CD8-positive, alpha-beta memory T cell (primary cell): Measurements from ENCODE around the gene DNER. TPM values are rescaled to one million over a fixed set of nuclear protein-coding genes. Genes with fewer than 3 reads are reported as not detected.
"Not testable (repeated sequence)": the region's sequence is repeated elsewhere in the genome, so short reads cannot be mapped to it uniquely, and the experiment has no call there.

Source experiments
- CTCF ChIA-PET: fragments of 350-600 bp; sonication (Branson Sonifier 250); formaldehyde crosslinking; loops from one replicate; lab custom pipeline; 2021; ENCODE audit warnings: antibody characterized with exemption; lab: Charles Lee
- POLR2A ChIA-PET: fragments of 350-600 bp; sonication (Branson Sonifier 250); formaldehyde crosslinking; loops from one replicate; lab custom pipeline; 2021; ENCODE audit warnings: antibody characterized with exemption; lab: Charles Lee
- DNase-seq, 5 donors: peaks; one replicate each; pipeline versions ENCODE4 v3.0.0 to v3.0.0-alpha.2; 2020 to 2022; ENCODE audit warnings: mixed read lengths in 1 of 5
- H3K27ac ChIP-seq: one replicate; pipeline ENCODE4 v1.7.0; 2013; ENCODE audit warnings: low read depth, mild to moderate bottlenecking, low read length, moderate library complexity
- H3K27me3 ChIP-seq: 2 replicates; pipeline ENCODE4 v1.7.0; 2013; ENCODE audit warnings: low read length, mild to moderate bottlenecking; ENCODE audit not compliant: insufficient read depth, poor library complexity, severe bottlenecking
- H3K36me3 ChIP-seq: 2 replicates; pipeline ENCODE4 v1.7.0; 2013; ENCODE audit warnings: mild to moderate bottlenecking, low read length, moderate library complexity; ENCODE audit not compliant: insufficient read depth
- H3K4me1 ChIP-seq: 2 replicates; pipeline ENCODE4 v1.7.0; 2013; ENCODE audit warnings: mild to moderate bottlenecking, low read length, moderate library complexity; ENCODE audit not compliant: insufficient read depth
- H3K4me3 ChIP-seq: 2 replicates; pipeline ENCODE4 v1.7.0; 2013; ENCODE audit warnings: mild to moderate bottlenecking, low read length
- H3K9me3 ChIP-seq: 2 replicates; pipeline ENCODE4 v1.7.0; 2013; ENCODE audit warnings: mild to moderate bottlenecking, low read length
- H3K27ac Mint-ChIP-seq, 8 donors: one replicate each; pipeline ENCODE4 v1.8.0; 2020 to 2021; ENCODE audit warnings: mixed read lengths in 8 of 8, mild to moderate bottlenecking in 6 of 8, inconsistent platforms in 3 of 8, moderate library complexity in 3 of 8
- H3K27me3 Mint-ChIP-seq, 2 donors: one replicate each; pipeline ENCODE4 v1.8.0; 2020 to 2021; ENCODE audit warnings: mixed read lengths in 2 of 2, mild to moderate bottlenecking in 1 of 2, moderate library complexity in 1 of 2
- H3K36me3 Mint-ChIP-seq, 3 donors: one replicate each; pipeline ENCODE4 v1.8.0; 2020 to 2021; ENCODE audit warnings: mixed read lengths in 3 of 3, inconsistent platforms in 1 of 3, mild to moderate bottlenecking in 1 of 3
- H3K4me1 Mint-ChIP-seq, 3 donors: one replicate each; pipeline ENCODE4 v1.8.0; 2020 to 2021; ENCODE audit warnings: mixed read lengths in 3 of 3, inconsistent platforms in 1 of 3, mild to moderate bottlenecking in 1 of 3
- H3K4me3 Mint-ChIP-seq, 7 donors: one replicate each; pipeline ENCODE4 v1.8.0; 2020 to 2021; ENCODE audit warnings: mixed read lengths in 7 of 7, mild to moderate bottlenecking in 6 of 7, moderate library complexity in 4 of 7, inconsistent platforms in 2 of 7
- H3K9me3 Mint-ChIP-seq, 5 donors: one replicate each; pipeline ENCODE4 v1.8.0; 2020 to 2022; ENCODE audit warnings: mixed read lengths in 5 of 5, mild to moderate bottlenecking in 3 of 5, moderate library complexity in 2 of 5, inconsistent platforms in 1 of 5
- polyA plus RNA-seq: library from polyadenylated mRNA; unstranded; fragments of 300-500 nt; fragmentation: Illumina TruSeq; gene quantifications from one replicate; pipeline ENCODE4 v1.2.3, GENCODE V29; 2021
- total RNA-seq, 2 experiments: library from RNA; stranded (reverse); gene quantifications; one replicate each; pipeline ENCODE4 v1.2.3, GENCODE V29; 2021

Gene DNER
- total and polyA plus RNA-seq, 3 experiments from 2014 or later: not detected

- H3K9me3 Mint-ChIP-seq, POLR2A ChIA-PET, H3K36me3 Mint-ChIP-seq, H3K27me3 Mint-ChIP-seq, H3K27me3 ChIP-seq, H3K27ac ChIP-seq, H3K4me1 Mint-ChIP-seq, H3K4me3 ChIP-seq, H3K27ac Mint-ChIP-seq, H3K4me3 Mint-ChIP-seq, CTCF ChIA-PET, H3K9me3 ChIP-seq, DNase-seq, H3K4me1 ChIP-seq, H3K36me3 ChIP-seq: not testable (repeated sequence)
Measured at GRCh38 chr2:229339171-229339570, 375.2 kb downstream of the DNER start.

GRCh38 chr2:229335877-229336346 lies 378.4 kb downstream of the DNER start:
- H3K27me3 ChIP-seq: no peaks in the 10 kb centered on the region
- H3K36me3 ChIP-seq: no peaks in the 10 kb centered on the region
- ChIA-PET CTCF (no interaction called here), POLR2A (no interaction called here)
- H3K9me3 ChIP-seq: no peaks in the 10 kb centered on the region
- peaks cover 0 to 3% of the 10 kb centered on the region in 2 donors for H3K27me3 Mint-ChIP-seq
- no peaks in the 10 kb centered on the region for H3K36me3 Mint-ChIP-seq
- H3K27ac ChIP-seq: no peak overlapping the region
- H3K27ac Mint-ChIP-seq: no peak overlapping the region
- DNase-seq: no peak
- H3K4me1 Mint-ChIP-seq: no peaks in the 10 kb centered on the region
- H3K4me3 Mint-ChIP-seq: no peak overlapping the region
- H3K9me3 Mint-ChIP-seq: peaks cover 0 to 4% (median 3%) of the 10 kb centered on the region in 5 donors
- H3K4me3 ChIP-seq: no peak overlapping the region
- H3K4me1 ChIP-seq: no peaks in the 10 kb centered on the region

- Histone ChIP-seq H3K4me3 (no peak overlapping the region), H3K27ac (no peak overlapping the region), H3K9me3 (no peaks in the 10 kb centered on the region), H3K36me3 (no peaks in the 10 kb centered on the region), H3K27me3 (no peaks in the 10 kb centered on the region), H3K4me1 (no peaks in the 10 kb centered on the region)
- Mint-ChIP-seq H3K4me1 (no peaks in the 10 kb centered on the region), H3K36me3 (no peaks in the 10 kb centered on the region), H3K4me3 (no peak overlapping the region), H3K9me3 (peaks cover 0 to 4% (median 3%) of the 10 kb centered on the region in 5 donors), H3K27ac (no peak overlapping the region), H3K27me3 (peaks cover 0 to 3% of the 10 kb centered on the region in 2 donors)
- POLR2A ChIA-PET: no interaction called here
- CTCF ChIA-PET: no interaction called here
- DNase-seq: no peak
Measured at GRCh38 chr2:229335330-229335729, 379.0 kb downstream of the DNER start.

DNA sequence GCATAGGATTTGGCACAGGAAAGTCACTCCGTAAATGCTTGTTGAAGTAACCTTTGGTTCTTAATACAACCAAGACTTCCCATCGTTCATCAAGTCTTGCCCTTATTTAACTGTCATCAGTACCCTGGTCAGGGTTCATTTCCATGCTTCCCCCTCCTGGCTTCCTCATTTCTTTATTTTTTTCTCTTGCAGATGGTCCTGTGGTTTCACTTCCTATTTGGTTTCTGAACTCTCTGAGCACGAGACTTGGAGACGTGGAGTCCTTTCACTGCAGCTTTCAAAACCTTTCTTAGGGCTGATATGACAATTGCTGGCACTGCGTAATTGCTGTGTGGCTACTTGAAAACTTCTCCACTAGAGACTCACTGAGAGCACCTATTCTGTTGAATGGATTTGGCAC lies 383.4 kb downstream of the DNER start:
- POLR2A ChIA-PET: no interaction called here
- no peak overlapping the region for H3K27ac ChIP-seq
- H3K36me3 ChIP-seq: no peaks in the 10 kb centered on the region
- H3K4me1 Mint-ChIP-seq: no peaks in the 10 kb centered on the region
- no peaks in the 10 kb centered on the region for H3K27me3 ChIP-seq
- no peaks in the 10 kb centered on the region for H3K9me3 ChIP-seq
- no peak overlapping the region for H3K4me3 Mint-ChIP-seq
- H3K4me3 ChIP-seq: no peak overlapping the region
- peaks cover 0 to 3% (median 2%) of the 10 kb centered on the region in 5 donors for H3K9me3 Mint-ChIP-seq
- H3K27ac Mint-ChIP-seq: no peak overlapping the region
- H3K4me1 ChIP-seq: no peaks in the 10 kb centered on the region
- CTCF ChIA-PET: no interaction called here
- no peak for DNase-seq
- no peaks in the 10 kb centered on the region for H3K36me3 Mint-ChIP-seq
- peaks cover 0 to 2% of the 10 kb centered on the region in 2 donors for H3K27me3 Mint-ChIP-seq

- H3K27me3 Mint-ChIP-seq: no peaks in the 10 kb centered on the region
- Histone ChIP-seq H3K4me1 (no peaks in the 10 kb centered on the region), H3K27ac (no peak overlapping the region), H3K4me3 (no peak overlapping the region), H3K9me3 (no peaks in the 10 kb centered on the region), H3K36me3 (no peaks in the 10 kb centered on the region), H3K27me3 (no peaks in the 10 kb centered on the region)
- DNase-seq: no peak
- H3K36me3 Mint-ChIP-seq: no peaks in the 10 kb centered on the region
- CTCF ChIA-PET: no interaction called here
- H3K4me3 Mint-ChIP-seq: no peak overlapping the region
- no peak overlapping the region for H3K27ac Mint-ChIP-seq
- H3K4me1 Mint-ChIP-seq: no peaks in the 10 kb centered on the region
- POLR2A ChIA-PET: no interaction called here
- H3K9me3 Mint-ChIP-seq: peaks cover 0 to 7% (median 6%) of the 10 kb centered on the region in 5 donors
Measured at GRCh38 chr2:229319558-229319957, 394.8 kb downstream of the DNER start.

DNA sequence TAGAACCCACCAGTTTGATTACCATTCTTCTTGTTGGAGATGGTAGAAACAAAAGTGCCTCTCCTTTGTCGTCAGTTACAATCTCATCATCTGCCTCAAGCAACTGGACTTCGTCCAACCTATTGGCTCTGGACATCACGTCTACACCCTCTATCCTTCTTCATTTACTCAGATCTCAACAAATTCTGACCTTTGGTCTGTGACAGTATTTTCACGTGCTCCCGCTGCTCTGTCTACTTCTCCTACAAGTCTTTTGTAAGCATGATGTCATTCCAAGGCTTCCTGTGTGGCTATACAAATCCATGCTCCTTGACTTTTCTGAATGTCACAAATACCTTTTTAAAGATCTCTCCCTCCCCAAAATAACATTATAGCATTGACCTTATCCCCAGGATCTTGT lies 400.2 kb downstream of the DNER start:
- Mint-ChIP-seq H3K27ac (no peak overlapping the region), H3K9me3 (peaks cover 0 to 4% (median 0%) of the 10 kb centered on the region in 5 donors), H3K4me3 (no peak overlapping the region), H3K36me3 (no peaks in the 10 kb centered on the region), H3K4me1 (no peaks in the 10 kb centered on the region), H3K27me3 (no peaks in the 10 kb centered on the region)
- Histone ChIP-seq H3K4me3 (no peak overlapping the region), H3K4me1 (no peaks in the 10 kb centered on the region), H3K27ac (no peak overlapping the region), H3K9me3 (no peaks in the 10 kb centered on the region), H3K36me3 (no peaks in the 10 kb centered on the region), H3K27me3 (no peaks in the 10 kb centered on the region)
- ChIA-PET CTCF (no interaction called here), POLR2A (no interaction called here)
- DNase-seq: no peak

DNA sequence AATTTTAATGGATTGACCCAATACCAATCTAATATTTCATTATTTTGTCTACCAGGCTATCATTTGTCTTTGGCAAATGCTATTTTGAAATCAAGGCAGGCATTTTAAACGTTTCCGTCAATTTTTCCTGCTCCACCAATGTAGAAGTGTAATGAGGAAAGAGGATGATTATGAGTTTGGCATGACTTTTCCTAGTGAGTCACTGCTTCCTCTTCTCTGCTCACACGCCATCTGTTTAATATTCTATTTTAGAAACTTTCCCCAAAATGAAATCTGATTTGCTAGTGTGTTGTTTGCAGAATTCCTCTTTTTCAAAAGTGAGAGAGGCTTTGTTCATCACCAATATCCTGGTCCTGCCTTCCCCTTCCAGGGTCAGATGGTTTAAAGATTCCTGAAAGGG lies 400.8 kb downstream of the DNER start:
- no peaks in the 10 kb centered on the region for H3K36me3 ChIP-seq
- no peaks in the 10 kb centered on the region for H3K9me3 ChIP-seq
- no peak overlapping the region for H3K27ac ChIP-seq
- H3K27me3 Mint-ChIP-seq: no peaks in the 10 kb centered on the region
- no peak overlapping the region for H3K4me3 ChIP-seq
- peaks cover 0 to 4% (median 0%) of the 10 kb centered on the region in 5 donors for H3K9me3 Mint-ChIP-seq
- ChIA-PET CTCF (no interaction called here), POLR2A (no interaction called here)
- H3K27ac Mint-ChIP-seq: no peak overlapping the region
- no peaks in the 10 kb centered on the region for H3K27me3 ChIP-seq
- H3K4me3 Mint-ChIP-seq: no peak overlapping the region
- no peaks in the 10 kb centered on the region for H3K4me1 Mint-ChIP-seq
- no peak for DNase-seq
- no peaks in the 10 kb centered on the region for H3K36me3 Mint-ChIP-seq
- H3K4me1 ChIP-seq: no peaks in the 10 kb centered on the region
